Stimulated activated CD8-positive, alpha-beta memory T cell treated with anti-CD3 and anti-CD28 coated beads, Interleukin-12 subunit alpha, Interleukin-12 subunit beta, amount 100 ng/mL, for 4 hours (primary cell): ENCODE measurements around the gene HEXA.
A peak's percentile ranks its signal among the peaks of the same experiment; 100 is the strongest.

Experiments
- DNase-seq: peaks from one replicate; pipeline ENCODE4 v3.0.0-alpha.2; 2020; ENCODE audit warnings: low read depth

HEXA gene

GRCh38 chr15:72375501-72375845 lies 341 bp downstream of the HEXA start:
- no peak for DNase-seq

- DNase-seq = no peak
Measured at GRCh38 chr15:72372361-72372760, 3.5 kb downstream of the HEXA start.

GRCh38 chr15:72369964-72370363 lies 5.8 kb downstream of the HEXA start:
- no peak for DNase-seq

- DNase-seq = no peak
Measured at GRCh38 chr15:72368899-72369298, 6.9 kb downstream of the HEXA start.

- DNase-seq = no peak
Measured at GRCh38 chr15:72368325-72368724, 7.5 kb downstream of the HEXA start.

- no peak for DNase-seq
Measured at GRCh38 chr15:72365844-72366243, 10.0 kb downstream of the HEXA start.

- DNase-seq = no peak
Measured at GRCh38 chr15:72361176-72361575, 14.6 kb downstream of the HEXA start.

- DNase-seq = no peak
Measured at GRCh38 chr15:72358650-72359171, 17.1 kb downstream of the HEXA start.

GRCh38 chr15:72358121-72358520 lies 17.7 kb downstream of the HEXA start:
- no peak for DNase-seq

GRCh38 chr15:72354496-72354895 lies 21.3 kb downstream of the HEXA start:
- DNase-seq = no peak

- DNase-seq = no peak
Measured at GRCh38 chr15:72353266-72353665, 22.5 kb downstream of the HEXA start.

GRCh38 chr15:72345806-72346205 lies 30.0 kb downstream of the HEXA start:
- no peak for DNase-seq

GRCh38 chr15:72345280-72345679 lies 30.5 kb downstream of the HEXA start:
- DNase-seq = no peak

- no peak for DNase-seq
Measured at GRCh38 chr15:72344602-72345001, 31.2 kb downstream of the HEXA start.

GRCh38 chr15:72342385-72342784 lies 33.4 kb downstream of the HEXA start:
- no peak for DNase-seq

GRCh38 chr15:72341361-72341760 lies 34.5 kb downstream of the HEXA start:
- no peak for DNase-seq

GRCh38 chr15:72340366-72340765 lies 35.4 kb downstream of the HEXA start:
- DNase-seq = no peak

GRCh38 chr15:72339777-72340177 lies 36.0 kb downstream of the HEXA start:
- no peak for DNase-seq

- DNase-seq = no peak
Measured at GRCh38 chr15:72338617-72339321, 37.0 kb downstream of the HEXA start.

GRCh38 chr15:72338148-72338547 lies 37.7 kb downstream of the HEXA start:
- DNase-seq = no peak

- no peak for DNase-seq
Measured at GRCh38 chr15:72334842-72335241, 41.0 kb downstream of the HEXA start.

GRCh38 chr15:72331021-72331420 lies 44.8 kb downstream of the HEXA start:
- no peak for DNase-seq

- DNase-seq = no peak
Measured at GRCh38 chr15:72323752-72324151, 52.1 kb downstream of the HEXA start.

GRCh38 chr15:72319985-72320671 lies 55.7 kb downstream of the HEXA start, which contains the start of gene CELF6:
Gene CELF6 (minus strand): TSS chr15:72320157. CDS start chr15:72319874, 283 bp downstream.
- DNase-seq = peak; percentile 66
